ENCODE measurements around the gene OTUB2.

The OTUB2 gene

DNA sequence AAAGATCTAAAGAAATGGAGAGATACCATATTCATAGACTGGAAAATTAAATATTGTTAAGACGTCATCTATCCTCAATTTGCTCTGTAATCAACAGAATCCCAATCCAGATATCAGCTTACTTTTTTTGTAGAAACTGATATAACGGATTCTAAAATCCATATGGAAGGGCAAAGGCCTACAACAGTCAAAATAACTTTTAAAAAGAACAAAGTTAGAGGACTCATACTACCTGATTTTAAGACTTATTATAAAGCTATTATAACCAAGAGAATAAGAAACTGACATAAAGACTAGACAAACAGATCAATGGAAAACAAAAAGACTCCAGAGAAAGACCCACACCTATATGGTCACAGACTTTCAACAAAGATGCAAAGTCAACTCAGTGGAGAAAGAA lies 48.9 kb downstream of the OTUB2 start:
- TF ChIP-seq, protein P1, sequence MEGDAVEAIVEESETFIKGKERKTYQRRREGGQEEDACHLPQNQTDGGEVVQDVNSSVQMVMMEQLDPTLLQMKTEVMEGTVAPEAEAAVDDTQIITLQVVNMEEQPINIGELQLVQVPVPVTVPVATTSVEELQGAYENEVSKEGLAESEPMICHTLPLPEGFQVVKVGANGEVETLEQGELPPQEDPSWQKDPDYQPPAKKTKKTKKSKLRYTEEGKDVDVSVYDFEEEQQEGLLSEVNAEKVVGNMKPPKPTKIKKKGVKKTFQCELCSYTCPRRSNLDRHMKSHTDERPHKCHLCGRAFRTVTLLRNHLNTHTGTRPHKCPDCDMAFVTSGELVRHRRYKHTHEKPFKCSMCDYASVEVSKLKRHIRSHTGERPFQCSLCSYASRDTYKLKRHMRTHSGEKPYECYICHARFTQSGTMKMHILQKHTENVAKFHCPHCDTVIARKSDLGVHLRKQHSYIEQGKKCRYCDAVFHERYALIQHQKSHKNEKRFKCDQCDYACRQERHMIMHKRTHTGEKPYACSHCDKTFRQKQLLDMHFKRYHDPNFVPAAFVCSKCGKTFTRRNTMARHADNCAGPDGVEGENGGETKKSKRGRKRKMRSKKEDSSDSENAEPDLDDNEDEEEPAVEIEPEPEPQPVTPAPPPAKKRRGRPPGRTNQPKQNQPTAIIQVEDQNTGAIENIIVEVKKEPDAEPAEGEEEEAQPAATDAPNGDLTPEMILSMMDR (IDR thresholded peaks at IDR 0.05; ENCODE audit: extremely low read depth, missing control alignments): no peak
- DNase-seq (ENCODE audit: low spot score): no peak

GRCh38 chr14:94077111-94077821 lies 51.1 kb downstream of the OTUB2 start:
- TF ChIP-seq, protein P1 (IDR thresholded peaks at IDR 0.05; ENCODE audit: extremely low read depth, missing control alignments): no peak
- no peak for DNase-seq (ENCODE audit: low spot score)

- TF ChIP-seq, protein P1 (IDR thresholded peaks at IDR 0.05; ENCODE audit: extremely low read depth, missing control alignments): no peak
- DNase-seq (ENCODE audit: low spot score): no peak
These were observed 51.7 kb downstream of the OTUB2 start for GRCh38 chr14:94077823-94078222.

DNA sequence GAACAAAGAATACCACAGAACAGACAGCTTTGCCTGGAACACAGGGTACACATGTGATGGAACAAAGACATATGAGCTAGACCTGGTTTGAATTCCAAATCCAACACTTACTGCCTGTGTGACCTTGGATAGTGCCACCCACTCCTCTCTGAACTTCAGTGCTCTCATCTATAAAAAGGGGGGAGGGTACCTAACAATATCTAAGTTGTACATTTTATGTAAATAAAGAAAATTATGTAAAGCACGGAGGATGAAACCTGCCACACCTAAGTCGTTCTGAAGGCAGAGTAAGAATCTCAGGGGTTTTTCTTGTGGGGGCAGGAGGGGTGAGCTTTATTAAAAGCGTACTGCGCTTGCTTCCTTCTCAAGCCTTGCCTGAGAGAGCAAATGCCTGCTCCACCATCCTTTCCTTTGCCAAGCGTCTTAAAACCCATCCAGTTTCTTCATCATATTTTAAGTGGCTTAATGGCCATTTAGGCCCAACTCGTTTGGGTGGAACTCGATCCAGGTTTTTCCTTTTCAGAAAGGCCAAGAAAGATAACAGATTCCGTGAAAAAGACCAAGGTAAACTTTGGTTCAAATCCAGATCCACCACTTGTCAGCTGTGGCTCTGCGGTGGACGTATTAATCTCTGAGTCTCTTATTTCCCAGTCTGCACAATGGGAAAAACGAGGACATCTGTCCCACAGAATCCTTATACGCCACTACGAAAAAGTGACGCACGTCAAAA lies 53.9 kb downstream of the OTUB2 start:
- TF ChIP-seq, protein P1 (IDR thresholded peaks at IDR 0.05; ENCODE audit: extremely low read depth, missing control alignments): no peak
- DNase-seq (ENCODE audit: low spot score): no peak

DNA sequence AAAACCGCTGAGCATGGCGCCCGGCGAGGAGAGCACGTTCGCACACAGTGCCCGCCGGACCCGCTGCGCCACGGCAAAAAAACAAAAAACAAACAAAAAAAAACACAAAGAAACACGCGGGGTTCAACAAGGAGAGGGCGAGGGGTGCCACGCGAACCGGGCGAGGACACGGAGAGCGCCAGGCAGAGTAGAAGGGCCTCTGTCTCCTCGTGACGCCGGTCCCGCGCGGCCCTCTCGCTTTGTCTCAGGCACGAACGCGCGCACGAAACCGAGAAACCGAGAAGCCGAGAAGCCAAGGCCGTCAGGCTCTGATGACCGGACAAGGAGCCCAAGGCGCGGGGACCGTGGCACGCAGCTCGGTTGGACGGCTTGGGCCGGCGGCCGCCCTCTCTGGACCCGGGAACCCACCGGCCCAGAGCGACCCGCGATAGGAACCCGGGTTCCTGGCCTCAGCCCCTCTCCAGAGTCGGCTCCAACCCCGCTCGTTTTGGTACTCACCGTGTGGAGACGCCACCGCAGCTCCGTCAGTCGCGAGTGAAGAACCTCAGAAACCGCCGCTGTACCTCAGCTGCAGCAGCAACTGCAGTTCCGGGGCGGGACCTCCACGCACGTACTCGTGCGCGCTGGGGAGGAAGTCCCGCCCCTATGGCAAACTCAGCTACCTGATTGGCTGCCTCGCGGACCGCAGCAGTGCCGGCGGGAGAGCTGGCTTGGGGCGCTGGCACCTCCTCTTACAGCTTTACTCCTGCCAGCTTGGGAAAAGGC lies 54.7 kb downstream of the OTUB2 start, which contains the start of the genes DDX24 and IFI27L1:
Gene DDX24, minus strand, starts transcription at position 582 of the 765 bp plus-strand sequence. CDS start 1,460 bp downstream, outside the sequence.
Gene IFI27L1, plus strand, starts transcription at position 690 of the 765 bp plus-strand sequence. CDS start 15,628 bp downstream, outside the sequence.
- DNase-seq (ENCODE audit: low spot score): peak; percentile 95
- TF ChIP-seq, protein P1 (IDR thresholded peaks at IDR 0.05; ENCODE audit: extremely low read depth, missing control alignments): no peak

DNA sequence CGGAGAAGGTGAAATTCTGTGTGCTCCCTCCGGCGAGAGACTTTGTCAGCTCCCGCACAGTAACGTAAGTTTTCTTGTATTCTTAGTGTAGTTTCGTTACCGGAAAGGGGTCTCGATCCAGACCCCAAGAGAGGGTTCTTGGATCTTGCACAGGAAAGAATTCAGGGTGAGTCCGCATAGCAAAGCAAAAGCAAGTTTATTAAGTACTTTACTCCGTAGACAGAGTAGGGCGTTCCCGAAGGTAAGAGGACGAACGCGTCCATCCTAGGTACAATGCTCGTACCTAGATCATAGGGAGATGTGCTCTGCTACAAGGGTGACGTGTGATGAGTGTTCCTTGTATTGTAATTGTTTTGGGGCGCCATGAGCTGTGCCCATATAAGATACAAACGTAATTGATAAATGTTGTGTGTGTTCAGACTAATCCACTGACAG lies 55.3 kb downstream of the OTUB2 start:
- no peak for DNase-seq (ENCODE audit: low spot score)
- TF ChIP-seq, protein P1 (IDR thresholded peaks at IDR 0.05; ENCODE audit: extremely low read depth, missing control alignments): no peak
